Body of pancreas (tissue), 4 donors: Measurements from ENCODE around the gene USP10.

Source experiments
- POLR2A ChIP-seq, 3 donors: fragments of 450-650 bp; IDR thresholded peaks; one replicate each; pipeline ENCODE4 v1.6.1; 2016; ENCODE audit warnings: antibody characterized with exemption in 3 of 3, mild to moderate bottlenecking in 2 of 3
- TF ChIP-seq, protein P1 (sequence below), 7 experiments: fragments of 450-650 bp in 4 of 7; fragments of 200-600 bp in 3 of 7; sonication (generic) in 3 of 7; IDR thresholded peaks; one replicate each; pipeline ENCODE4 v1.5.1; 2016 to 2019; ENCODE audit warnings: antibody characterized with exemption in 7 of 7

DNA sequence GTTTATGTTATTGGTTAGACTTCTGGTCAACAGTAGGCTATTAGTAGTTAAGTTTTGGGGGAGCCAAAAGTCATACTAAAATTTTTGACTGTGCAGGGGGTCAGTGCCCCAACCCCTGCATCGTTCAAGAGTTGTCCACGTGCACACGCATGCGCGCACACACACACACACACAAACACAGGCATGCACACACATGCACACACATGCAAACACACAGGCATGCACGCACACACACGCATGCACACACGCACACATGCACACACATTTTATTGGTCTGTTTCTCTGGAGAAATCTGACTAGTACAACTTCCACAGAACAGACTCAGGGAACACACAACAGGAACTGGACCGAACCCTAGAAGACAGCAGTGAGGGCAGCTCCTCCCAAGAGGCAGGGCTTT lies 24.4 kb upstream of the USP10 start:
- TF ChIP-seq, protein P1, sequence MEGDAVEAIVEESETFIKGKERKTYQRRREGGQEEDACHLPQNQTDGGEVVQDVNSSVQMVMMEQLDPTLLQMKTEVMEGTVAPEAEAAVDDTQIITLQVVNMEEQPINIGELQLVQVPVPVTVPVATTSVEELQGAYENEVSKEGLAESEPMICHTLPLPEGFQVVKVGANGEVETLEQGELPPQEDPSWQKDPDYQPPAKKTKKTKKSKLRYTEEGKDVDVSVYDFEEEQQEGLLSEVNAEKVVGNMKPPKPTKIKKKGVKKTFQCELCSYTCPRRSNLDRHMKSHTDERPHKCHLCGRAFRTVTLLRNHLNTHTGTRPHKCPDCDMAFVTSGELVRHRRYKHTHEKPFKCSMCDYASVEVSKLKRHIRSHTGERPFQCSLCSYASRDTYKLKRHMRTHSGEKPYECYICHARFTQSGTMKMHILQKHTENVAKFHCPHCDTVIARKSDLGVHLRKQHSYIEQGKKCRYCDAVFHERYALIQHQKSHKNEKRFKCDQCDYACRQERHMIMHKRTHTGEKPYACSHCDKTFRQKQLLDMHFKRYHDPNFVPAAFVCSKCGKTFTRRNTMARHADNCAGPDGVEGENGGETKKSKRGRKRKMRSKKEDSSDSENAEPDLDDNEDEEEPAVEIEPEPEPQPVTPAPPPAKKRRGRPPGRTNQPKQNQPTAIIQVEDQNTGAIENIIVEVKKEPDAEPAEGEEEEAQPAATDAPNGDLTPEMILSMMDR (IDR thresholded peaks at IDR 0.05), result no peak
- TF ChIP-seq POLR2A (IDR thresholded peaks at IDR 0.05), result no peak
